NT2/D1 (cell line): ENCODE measurements around the gene NOL4L.

Source experiments
- SUZ12 ChIP-seq: IDR thresholded peaks from 2 replicates; pipeline ENCODE4 v1.6.1; 2011; ENCODE audit not compliant: insufficient read length, insufficient read depth; ENCODE audit errors: extremely low read depth
- YY1 ChIP-seq: IDR thresholded peaks from 2 replicates; pipeline ENCODE4 v1.6.1; 2011; ENCODE audit not compliant: insufficient read length, insufficient read depth
- ZNF274 ChIP-seq: IDR thresholded peaks from 2 replicates; pipeline ENCODE4 v1.6.1; 2011; ENCODE audit warnings: mild to moderate bottlenecking, low read depth, low read length

DNA sequence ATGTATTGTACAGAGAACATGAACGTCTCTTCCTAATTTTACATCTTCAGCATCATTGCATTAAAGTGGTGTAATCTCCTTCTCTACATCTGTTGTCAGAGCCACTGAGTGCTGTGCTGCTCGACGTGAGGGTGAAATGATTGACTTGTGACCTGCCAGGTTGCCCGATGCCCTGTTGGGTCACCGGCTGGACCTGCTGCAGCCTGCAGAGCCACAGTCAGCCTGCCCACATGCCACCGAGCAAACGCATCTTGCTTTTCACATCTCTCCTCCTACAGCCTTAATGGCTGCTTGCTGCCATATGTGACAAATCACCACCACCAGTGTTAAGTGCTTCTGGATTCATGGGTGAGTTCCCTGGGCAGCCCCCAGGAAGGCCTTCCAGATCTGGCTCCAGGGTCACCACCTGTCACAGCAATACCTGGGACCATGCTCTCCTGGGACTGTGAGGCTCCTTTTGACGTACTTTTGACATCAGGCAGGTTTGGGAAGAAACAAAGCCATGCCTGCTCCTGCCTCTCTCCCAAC lies 146.7 kb downstream of the NOL4L start:
- TF ChIP-seq YY1, result no peak
- no peak for TF ChIP-seq SUZ12
- TF ChIP-seq ZNF274, result no peak
